NCI-H187 treated with DMSO at 0.1 percent for 48 hours (cell line): ENCODE measurements around the gene SDK1.
A peak's percentile ranks its signal among the peaks of the same experiment; 100 is the strongest.

Source experiments
- DNase-seq: peaks from one replicate; lab custom pipeline; 2025; lab: John Stamatoyannopoulos, UW

The SDK1 gene

DNA sequence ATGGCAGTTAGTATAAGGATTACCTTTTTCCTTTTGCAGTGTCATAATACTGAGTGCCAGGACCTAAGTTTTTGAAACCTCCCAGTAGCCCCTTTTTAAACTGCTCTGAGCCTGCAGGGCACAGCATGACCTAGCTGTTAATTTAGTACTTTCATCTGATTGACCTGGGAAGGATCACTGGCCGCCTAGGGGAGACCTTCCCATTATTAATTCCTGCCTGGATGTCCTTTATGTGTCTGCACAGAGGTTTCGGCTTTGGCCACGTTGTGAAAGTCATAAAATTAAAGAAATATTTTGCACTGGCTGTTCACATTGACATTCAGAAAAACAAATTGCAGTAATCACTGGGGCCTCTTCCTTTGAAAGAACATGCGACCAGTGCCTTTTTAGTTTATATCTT, 290.2 kb downstream of the SDK1 start:
- DNase-seq, result no peak

DNA sequence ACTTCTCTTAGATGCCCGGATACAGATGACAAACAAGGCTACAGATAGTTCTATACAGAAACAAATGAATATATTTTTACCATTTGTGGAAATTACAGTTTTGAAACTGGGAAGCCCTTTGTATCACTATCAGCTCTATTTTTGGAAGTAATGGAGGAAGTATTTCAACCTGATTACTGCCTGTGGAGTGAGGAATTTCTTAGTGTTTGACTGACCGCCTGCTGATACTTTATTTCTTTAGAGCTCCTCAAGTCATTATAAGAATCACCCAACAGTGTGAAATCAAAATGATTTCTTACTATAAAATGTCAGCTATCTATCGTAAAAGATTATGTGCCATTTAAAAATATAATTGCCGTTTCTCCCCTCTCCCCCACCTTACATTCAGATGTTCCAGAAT, 290.9 kb downstream of the SDK1 start:
- DNase-seq, result no peak

DNA sequence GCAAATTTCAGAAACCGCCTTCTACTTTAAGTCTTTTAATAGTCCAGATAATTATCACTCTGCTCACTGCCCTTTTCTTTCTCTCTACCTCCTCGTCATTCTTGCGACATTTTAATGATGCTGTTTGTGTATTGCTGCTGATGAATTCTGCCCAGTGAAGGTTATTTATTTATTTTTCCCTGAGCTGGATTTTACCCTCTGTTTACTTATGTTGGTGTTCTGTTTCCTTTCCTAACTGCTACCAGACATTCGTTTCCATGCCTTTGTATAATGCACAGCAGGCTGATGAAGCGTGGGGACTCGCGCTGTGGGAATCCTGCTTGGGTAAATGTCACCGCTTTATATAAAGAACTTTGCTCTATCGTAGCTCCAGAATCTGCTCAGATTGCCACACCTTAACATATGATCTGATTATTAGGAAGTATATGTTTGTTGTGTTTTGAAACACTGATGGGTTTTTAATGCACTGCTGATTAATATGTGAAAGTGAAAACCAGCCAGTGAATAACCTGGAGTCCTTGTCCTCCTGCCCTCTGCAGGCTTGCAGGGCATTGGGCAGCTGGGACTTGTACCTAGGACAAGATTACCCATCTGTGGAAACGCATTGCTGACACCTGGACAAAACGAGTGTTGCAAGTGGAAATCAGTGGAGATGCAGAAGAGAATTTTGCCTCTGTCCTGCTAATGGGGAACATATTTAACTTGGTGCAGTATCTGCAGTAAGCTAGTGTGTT, 291.5 kb downstream of the SDK1 start:
- DNase-seq, result no peak

DNA sequence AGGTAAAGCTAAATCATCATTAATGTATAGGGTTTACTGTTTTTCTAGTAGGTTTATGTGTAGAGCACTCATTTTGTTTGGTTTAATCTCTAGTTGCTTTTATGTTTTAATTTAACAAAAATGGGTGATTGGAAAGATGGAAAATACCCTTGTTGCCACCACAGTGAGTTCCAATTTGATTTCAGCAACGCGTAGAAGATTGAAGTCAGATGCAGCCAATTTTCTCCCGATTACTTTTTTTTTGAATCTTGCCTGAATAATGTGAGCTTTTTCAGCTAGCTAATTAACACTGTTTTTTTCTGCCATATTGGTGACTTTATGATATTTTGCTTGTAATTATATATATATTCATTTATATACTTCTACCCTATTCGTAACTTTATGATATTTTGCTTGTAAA, 293.8 kb downstream of the SDK1 start:
- no peak for DNase-seq

DNA sequence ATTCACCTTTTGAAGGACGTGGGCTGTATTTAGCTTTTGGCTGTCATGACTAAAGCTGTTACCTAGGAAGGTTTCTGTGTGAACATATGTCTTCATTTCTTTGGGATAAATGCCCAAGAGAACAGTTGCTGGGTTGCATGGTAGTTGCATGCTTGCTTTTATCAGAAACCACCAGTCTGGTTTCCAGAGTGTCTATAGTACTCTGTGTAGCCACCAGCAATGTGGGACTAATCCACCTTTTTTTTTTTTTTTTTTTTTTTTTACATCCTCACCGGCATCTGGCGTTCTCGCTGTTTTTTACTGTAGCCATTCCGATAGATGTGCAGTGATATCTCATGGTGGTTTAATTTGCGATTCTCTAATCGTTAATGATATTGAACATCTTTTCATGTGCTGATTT, 297.8 kb downstream of the SDK1 start:
- DNase-seq, result no peak

DNA sequence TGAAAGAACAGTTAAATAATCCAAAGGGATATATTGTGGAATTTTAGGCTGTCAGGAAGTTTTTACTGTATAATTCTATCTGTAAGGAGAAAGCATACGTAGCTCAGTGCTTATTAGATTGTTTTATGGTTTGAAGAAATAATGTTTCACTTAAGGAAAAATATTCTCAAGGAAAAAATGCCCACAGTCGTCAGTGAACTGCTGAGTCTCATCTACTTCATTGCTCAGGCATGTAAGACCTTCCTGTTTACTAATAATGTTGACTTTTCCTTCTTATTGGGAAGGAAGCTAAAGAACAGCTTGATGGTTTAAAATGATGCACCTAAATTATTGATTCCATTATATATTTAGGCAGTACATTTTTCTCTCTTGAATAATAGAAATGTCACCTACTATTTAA, 304.2 kb downstream of the SDK1 start:
- no peak for DNase-seq

DNA sequence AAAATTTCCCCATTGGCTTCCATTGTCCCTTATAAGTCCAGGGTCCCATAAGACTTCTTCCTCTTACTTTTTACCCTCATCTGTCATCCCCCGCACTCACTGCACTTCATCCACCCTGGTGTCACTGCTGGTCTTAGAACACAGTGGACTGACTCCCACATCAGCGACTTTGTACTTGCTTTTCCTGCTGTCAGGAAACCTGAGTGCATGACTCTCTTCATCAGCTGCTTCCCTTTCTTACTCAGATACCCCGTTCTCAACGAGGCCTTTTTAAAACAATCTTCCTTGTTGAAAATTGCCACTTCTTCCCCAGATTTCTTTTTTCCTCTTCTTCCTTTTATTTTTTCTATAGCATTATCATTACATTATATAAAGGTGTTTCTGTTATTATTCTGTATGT, 305.4 kb downstream of the SDK1 start:
- no peak for DNase-seq

DNA sequence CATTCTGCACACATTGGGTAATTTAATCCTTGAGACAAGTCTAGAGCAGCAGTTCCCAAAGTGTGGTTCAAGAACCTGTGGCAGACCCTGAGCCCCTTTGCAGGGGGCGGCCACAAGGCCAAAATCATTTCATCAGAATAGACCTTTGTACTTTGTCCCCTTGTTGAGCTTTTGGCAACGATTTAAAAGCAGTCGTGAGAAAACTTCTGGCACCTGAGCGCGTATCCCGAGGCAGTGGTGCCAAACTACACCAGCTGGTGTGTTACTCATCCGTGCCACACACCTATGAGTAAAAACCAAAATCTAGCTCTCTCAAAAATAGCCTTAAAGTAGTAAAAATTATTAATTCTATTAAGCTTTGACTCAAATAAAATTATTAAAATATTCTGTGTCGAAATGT, 306.8 kb downstream of the SDK1 start:
- DNase-seq, result no peak

DNA sequence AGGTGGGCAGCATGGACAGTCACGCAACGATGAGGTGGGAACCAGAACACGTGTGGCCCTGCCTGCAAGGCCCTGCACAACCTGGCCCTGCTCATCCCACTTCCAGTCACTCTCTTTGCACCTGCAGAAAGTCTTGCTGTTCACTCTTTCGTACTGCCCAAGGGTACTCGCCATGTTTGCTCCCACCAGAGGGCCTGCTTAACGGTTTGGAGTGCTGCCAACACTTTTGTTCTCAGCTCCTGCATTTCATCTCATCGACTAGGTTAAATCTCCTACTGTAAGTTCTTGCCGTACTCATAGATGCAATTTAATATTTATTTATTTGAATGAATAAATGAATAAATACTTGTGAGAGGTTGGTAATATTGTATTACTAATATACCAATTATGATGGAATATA, 315.3 kb downstream of the SDK1 start:
- DNase-seq, result peak; percentile 9

DNA sequence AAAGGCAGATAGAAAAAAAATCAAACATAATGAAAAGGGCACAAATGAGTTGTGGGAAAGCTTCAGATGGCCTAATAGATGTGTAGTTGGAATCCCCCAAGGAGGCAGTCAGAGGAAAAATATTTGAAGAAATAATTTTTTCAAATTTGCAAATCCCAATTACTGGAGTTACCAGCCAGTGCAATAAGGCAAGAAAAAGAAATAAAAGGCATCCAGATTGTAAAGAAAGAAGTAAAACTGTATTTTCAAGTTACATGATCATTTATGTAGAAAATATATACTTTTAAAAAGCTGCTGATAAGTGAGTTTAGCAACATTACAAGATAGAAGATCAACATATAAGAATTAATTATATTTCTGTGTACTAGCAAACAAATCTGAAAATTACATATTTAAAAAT, 329.0 kb downstream of the SDK1 start:
- no peak for DNase-seq

DNA sequence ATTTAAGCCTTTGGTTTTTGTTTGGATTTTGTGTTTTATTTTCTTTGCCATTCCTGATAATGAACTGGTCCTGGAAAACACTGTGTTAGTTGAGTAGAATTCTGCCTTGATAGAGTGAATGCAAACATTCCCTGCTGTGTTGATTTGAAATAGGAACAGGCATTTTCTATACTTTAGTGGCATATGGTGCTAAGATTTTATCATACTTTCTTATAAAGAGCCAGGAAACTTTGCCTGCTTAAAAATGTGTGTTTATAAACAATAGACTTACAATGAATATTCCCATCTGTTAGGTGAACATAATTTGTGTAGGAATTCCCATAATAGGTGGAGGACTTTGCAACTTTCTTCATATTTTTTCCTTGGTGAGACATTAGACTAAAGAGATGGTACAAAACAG, 333.3 kb downstream of the SDK1 start:
- no peak for DNase-seq

DNA sequence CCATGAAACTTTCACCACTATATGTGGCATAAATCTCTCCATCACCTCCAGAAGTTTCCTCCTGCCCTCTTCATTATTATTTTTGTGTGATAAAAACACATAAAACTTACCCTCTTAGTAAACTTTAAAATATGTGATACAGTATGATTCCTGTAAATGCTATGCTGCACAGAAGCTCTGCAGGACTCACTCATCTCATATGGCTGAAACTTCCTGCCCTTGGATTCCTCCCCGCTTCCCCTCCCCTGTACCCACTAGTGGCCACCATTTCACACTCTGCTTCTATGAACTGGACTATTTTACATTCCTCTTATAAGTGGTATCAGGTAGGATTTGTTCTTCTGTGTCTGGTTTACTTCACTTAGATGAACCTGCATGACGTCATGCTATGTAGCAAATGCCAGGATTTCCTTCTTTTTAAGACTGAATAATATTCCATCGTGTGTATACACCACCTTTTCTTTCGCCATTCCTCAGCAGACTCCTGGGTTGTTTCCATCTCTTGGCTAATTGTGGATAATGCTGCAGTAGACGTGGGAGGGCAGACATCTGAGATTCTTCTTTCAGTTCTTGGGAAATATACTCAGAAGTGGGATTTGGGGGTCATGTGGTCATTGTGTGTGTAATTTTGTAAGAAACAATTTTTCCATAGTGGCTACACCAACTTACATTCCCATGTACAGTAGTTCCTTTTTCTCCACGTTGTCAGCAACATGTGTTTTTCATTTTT, 335.2 kb downstream of the SDK1 start:
- DNase-seq, result no peak

DNA sequence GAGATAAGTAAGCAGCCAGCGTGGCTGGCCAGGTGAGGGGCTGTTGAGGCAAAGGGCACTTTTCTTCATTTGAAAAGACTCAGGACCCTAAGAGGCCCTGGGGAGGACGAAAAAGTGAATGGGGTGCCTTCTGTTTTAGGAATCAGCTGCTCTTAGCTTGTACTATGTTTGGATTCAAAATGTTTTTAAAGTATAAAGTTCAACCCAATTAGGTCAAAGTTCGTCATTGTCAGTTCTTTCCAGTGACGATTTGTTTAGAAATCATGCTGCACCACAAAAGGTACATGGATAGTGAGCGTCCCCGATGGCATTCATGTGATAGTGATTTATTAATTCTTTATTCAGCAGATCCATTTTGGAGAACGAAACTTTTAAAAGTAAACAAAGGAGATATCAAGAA, 338.2 kb downstream of the SDK1 start:
- no peak for DNase-seq

DNA sequence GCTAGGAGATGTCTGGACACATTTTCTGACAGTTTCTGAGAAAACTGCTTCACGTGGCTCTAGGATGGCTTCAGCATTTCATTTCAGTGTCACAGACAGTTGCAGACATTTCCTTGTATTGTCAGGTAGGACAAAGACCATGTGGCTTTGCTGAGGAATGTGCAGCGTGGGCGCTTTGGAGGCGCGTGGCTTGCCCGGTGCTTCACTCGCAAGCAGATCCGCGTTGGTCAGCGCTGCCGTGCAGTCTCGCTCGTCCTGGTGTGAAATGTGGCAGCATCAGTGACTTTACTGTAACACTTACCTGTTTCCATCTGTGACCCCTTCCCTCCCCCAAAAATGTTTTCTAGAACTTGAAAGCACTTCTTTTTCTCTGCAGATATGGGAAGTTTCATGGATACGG, 340.5 kb downstream of the SDK1 start:
- no peak for DNase-seq

DNA sequence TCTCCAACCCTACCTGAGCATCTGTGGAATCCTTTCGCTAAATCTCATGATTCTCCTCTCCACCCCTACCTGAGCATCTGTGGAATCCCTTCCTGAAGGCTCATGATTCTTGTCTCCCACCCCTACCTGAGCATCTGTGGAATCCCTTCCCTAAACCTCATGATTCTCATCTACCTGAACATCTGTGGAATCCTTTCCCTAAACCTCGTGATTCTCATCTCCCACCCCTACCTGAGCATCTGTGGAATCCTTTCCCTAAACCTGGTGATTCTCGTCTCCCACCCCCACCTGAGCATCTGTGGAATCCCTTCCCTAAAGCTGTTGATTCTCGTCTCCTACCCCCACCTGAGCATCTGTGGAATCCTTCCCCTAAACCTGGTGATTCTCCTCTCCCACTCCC, 342.0 kb downstream of the SDK1 start:
- no peak for DNase-seq

DNA sequence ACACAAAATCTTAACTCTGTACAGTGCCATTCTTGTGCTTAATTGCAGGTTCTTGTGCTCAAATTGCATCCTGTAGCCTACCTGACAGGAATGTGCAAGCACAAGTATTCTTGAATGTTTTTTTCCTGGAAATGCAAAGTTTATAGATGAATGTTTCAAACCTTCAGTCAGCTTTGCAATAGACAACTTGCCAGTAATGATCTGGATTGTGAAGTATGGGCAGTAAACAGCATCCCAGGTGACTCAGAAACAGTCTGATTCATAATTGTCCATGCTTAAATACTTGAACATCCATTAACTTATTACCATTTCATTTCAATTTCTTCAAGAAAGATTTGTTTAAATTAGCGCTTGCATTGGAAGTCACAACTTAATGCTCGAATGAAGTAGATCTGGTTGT, 347.2 kb downstream of the SDK1 start:
- DNase-seq, result no peak

DNA sequence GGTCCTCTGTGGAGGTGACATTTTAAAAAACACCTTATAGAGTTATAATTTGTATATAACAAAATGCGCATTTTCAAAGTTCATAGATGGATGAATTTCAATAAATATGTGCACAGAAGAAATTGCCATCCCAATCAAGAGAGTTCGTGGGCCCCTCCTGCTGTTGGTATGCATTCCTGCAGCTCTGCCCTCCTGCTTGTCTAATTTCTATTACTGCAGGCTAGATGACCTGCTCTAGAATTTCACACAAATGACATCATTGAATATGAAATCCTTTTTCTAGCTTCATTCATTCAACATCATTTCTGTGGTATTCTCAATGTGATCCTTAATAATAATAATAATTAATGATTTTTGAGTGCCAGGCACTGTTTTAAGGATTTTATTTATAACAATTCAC, 348.2 kb downstream of the SDK1 start:
- no peak for DNase-seq

DNA sequence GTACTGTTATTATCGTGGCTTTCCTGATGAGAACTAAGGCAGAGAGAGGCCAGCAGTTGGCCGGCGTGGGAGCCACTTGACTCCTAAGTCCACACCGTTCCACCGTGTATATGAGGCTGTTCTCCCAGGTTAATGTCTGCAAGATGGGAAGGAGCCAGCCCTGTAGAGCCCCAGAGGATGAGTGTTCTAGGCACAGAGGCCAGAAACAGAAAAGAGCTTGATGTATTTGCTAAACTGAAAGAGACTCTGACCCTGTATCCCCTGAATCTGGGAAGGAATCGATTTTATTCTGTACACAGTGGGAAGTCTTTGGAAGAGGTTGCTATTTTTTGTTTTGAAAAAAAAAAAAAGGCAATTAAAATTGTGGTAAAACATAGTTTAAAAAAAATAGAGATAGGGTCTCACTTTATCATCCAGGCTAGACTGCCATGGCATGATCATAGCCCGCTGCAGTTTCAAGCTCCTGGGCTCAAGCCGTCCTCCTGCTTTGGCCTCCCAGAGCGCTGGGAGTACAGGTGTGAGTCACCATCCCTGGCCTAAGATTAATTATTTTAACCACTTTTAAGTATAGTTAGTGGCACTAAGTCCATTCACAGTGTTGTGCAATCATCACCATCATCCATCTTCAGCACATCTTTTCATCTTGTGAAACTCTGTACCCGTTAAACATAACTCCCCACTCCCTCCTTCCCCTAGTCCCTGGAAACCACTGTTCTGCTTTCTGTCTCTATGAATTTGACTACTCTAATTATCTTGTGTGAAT, 348.8 kb downstream of the SDK1 start:
- DNase-seq, result no peak

DNA sequence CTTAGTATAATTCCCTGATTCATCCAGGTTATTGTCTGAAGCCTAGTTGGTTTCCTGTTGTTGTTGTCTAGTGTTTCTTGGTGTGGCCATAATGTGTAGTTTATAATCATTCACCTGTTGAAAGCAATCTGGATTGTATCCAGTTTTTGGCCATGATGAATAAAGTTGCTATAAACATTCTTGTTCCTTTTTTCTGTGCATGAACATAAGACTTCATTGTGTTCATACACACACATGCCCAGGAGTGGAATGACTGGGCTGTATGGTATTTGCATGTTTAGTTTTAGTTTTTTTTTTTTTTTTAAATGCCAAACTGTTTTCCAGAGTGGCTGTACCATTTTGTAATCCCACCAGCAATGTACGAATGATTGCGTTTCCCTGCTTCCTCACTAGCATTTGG, 349.8 kb downstream of the SDK1 start:
- no peak for DNase-seq

DNA sequence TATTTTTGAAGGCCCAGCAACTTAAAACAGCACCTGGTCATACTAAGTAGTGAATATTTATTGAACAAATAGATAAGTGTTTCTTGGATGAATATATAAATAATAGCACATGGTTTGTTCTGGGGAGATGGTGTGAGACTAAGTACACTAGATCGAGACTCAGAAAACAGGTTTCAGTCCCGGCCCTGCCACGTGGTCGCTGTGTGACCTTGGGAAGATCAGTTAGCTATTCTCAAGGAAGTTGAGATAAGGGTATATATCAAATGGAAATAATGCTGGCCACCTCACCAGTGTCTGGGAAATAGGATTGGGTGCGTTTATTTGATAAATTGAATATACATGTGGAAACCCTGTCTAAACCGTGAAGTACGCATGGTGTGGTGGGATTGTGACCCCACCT, 354.6 kb downstream of the SDK1 start:
- DNase-seq, result no peak

DNA sequence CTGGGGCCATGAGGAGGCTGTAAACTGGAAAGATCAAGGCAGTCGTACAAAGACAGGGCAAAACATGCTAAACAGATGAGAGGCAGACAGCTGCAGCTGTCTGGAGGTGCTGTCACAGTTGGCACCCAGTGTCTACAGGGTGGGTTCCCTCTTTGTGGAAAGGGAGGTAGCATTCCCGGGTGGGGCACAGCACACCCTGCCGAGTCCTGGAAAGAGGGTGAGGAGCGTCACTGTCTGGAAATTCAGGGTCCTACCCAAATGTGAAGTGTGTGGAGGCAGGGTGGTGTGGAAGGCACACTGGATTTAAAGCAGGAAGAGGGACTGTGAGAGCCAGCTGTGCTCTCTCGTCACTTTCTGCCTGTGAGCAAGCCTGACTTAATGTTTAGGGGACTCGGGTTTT, 356.2 kb downstream of the SDK1 start:
- no peak for DNase-seq

DNA sequence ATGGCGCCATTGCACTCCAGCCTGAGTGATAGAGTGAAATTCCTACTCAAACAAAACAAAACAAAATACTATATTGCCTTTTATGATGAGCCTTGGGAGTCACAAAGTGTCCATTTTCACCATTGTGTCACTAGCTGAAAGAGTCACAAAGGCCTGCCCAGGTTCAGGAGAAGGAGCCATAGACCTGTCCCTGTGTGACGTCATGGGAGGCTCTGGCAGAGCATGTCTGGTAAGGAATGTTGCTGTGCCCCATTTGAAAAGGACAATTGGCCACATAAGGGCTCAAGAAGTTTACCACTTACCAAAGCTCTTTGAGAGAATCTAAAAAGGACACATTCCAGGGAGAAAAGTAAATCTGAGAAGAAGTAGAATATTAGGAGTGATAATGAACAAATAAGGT, 367.7 kb downstream of the SDK1 start:
- DNase-seq, result no peak

DNA sequence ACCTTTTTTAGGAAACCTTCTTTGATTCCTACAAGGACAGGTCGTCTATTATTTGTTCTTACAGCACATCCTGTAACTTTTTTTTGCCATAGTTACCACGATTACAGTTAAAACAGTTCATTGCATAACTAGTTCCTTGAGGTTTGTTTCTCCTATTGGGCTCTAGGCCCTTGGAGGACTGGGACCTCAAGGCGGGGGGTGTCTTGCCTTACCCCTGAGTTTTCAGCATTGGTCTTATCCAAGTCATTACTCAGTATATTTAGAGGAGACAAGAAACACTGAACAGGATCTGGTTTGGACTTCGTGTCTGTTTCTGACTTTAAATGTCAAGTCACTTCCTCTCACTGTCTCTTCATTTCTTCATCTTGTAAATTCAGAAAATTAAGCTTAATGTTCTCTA, 369.8 kb downstream of the SDK1 start:
- no peak for DNase-seq
